Ectodermal cell (in vitro differentiated cells): Measurements from ENCODE around the gene MED9.

ENCODE experiments used
- H3K27ac ChIP-seq: 2 replicates; pipeline ENCODE4 v1.7.0; 2013; ENCODE audit warnings: mild to moderate bottlenecking, low read depth, low read length; ENCODE audit not compliant: insufficient read depth, poor library complexity, severe bottlenecking
- H3K27me3 ChIP-seq: 2 replicates; pipeline ENCODE4 v1.7.0; 2013; ENCODE audit warnings: mild to moderate bottlenecking, low read length; ENCODE audit not compliant: insufficient read depth, control insufficient read depth, poor library complexity, severe bottlenecking
- H3K36me3 ChIP-seq: one replicate; pipeline ENCODE4 v1.7.0; 2013; ENCODE audit warnings: low read length; ENCODE audit not compliant: control insufficient read depth, insufficient read depth
- H3K4me1 ChIP-seq: one replicate; pipeline ENCODE4 v1.7.0; 2013; ENCODE audit warnings: low read length; ENCODE audit not compliant: control insufficient read depth, insufficient read depth
- H3K4me3 ChIP-seq: 2 replicates; pipeline ENCODE4 v1.7.0; 2013; ENCODE audit warnings: low read depth, low read length, control low read depth; ENCODE audit not compliant: insufficient read depth
- H3K9me3 ChIP-seq: 2 replicates; pipeline ENCODE4 v1.7.0; 2013; ENCODE audit warnings: mild to moderate bottlenecking, low read length, moderate library complexity; ENCODE audit not compliant: control insufficient read depth
- whole genome bisulfite sequencing, 2 experiments: methylation state at CpG; one replicate each; pipeline ENCODE4 v1.1.7; 2013; ENCODE audit warnings: missing lambda C conversion rate in 2 of 2; 5-methylcytosine and 5-hydroxymethylcytosine counted together

Gene MED9

GRCh38 chr17:17440938-17441675 lies 35.7 kb upstream of the MED9 start:
- WGBS, 2 experiments = 94 to 96% methylated on average over 11 of the region's 11 CpGs
- no peak overlapping the region for H3K27ac ChIP-seq
- no peak overlapping the region for H3K4me3 ChIP-seq
- H3K9me3 ChIP-seq = no peaks in the 10 kb centered on the region
- no peaks in the 10 kb centered on the region for H3K36me3 ChIP-seq
- peaks cover 8% of the 10 kb centered on the region for H3K4me1 ChIP-seq
- no peaks in the 10 kb centered on the region for H3K27me3 ChIP-seq

GRCh38 chr17:17443173-17443572 lies 33.6 kb upstream of the MED9 start:
- Histone ChIP-seq H3K9me3 (no peaks in the 10 kb centered on the region), H3K27ac (no peak overlapping the region), H3K27me3 (no peaks in the 10 kb centered on the region), H3K36me3 (no peaks in the 10 kb centered on the region), H3K4me1 (peaks cover 8% of the 10 kb centered on the region), H3K4me3 (no peak overlapping the region)
- 95 to 97% methylated on average over 14 of the region's 14 CpGs for WGBS, 2 experiments

- Histone ChIP-seq H3K9me3 (no peaks in the 10 kb centered on the region), H3K36me3 (no peaks in the 10 kb centered on the region), H3K27ac (no peak overlapping the region), H3K4me1 (peaks cover 8% of the 10 kb centered on the region), H3K27me3 (no peaks in the 10 kb centered on the region), H3K4me3 (no peak overlapping the region)
- WGBS, 2 experiments = 74 to 75% methylated on average over 8 of the region's 8 CpGs
Observed at GRCh38 chr17:17445296-17445924, 31.4 kb upstream of the MED9 start.

- Histone ChIP-seq H3K9me3 (no peaks in the 10 kb centered on the region), H3K4me3 (no peak overlapping the region), H3K36me3 (no peaks in the 10 kb centered on the region), H3K27me3 (no peaks in the 10 kb centered on the region), H3K27ac (no peak overlapping the region), H3K4me1 (peaks cover 7% of the 10 kb centered on the region)
- WGBS, 2 experiments = 87 to 89% methylated on average over 12 of the region's 12 CpGs
Observed at GRCh38 chr17:17445925-17446665, 30.7 kb upstream of the MED9 start.

GRCh38 chr17:17446666-17447155 lies 30.1 kb upstream of the MED9 start:
- Histone ChIP-seq H3K4me3 (no peak overlapping the region), H3K36me3 (no peaks in the 10 kb centered on the region), H3K27me3 (no peaks in the 10 kb centered on the region), H3K9me3 (no peaks in the 10 kb centered on the region), H3K27ac (no peak overlapping the region), H3K4me1 (peaks cover 6% of the 10 kb centered on the region)
- 87% methylated on average over 4 of the region's 4 CpGs for WGBS, 2 experiments

GRCh38 chr17:17447264-17447663 lies 29.5 kb upstream of the MED9 start:
- no peak overlapping the region for H3K27ac ChIP-seq
- peaks cover 6% of the 10 kb centered on the region for H3K4me1 ChIP-seq
- H3K4me3 ChIP-seq = no peak overlapping the region
- H3K9me3 ChIP-seq = no peaks in the 10 kb centered on the region
- no peaks in the 10 kb centered on the region for H3K27me3 ChIP-seq
- WGBS, 2 experiments = 90 to 93% methylated on average over 5 of the region's 5 CpGs
- H3K36me3 ChIP-seq = no peaks in the 10 kb centered on the region

- H3K27ac ChIP-seq = no peak overlapping the region
- peaks cover 6% of the 10 kb centered on the region for H3K4me1 ChIP-seq
- no peaks in the 10 kb centered on the region for H3K9me3 ChIP-seq
- H3K27me3 ChIP-seq = no peaks in the 10 kb centered on the region
- 75 to 76% methylated on average over 5 of the region's 5 CpGs for WGBS, 2 experiments
- no peak overlapping the region for H3K4me3 ChIP-seq
- H3K36me3 ChIP-seq = no peaks in the 10 kb centered on the region
Observed at GRCh38 chr17:17448076-17448475, 28.7 kb upstream of the MED9 start.

GRCh38 chr17:17448723-17449122 lies 28.1 kb upstream of the MED9 start:
- no peak overlapping the region for H3K4me3 ChIP-seq
- no peaks in the 10 kb centered on the region for H3K27me3 ChIP-seq
- no peak overlapping the region for H3K27ac ChIP-seq
- H3K36me3 ChIP-seq = no peaks in the 10 kb centered on the region
- H3K4me1 ChIP-seq = peaks cover 6% of the 10 kb centered on the region
- WGBS, 2 experiments = 93 to 96% methylated on average over 4 of the region's 4 CpGs
- no peaks in the 10 kb centered on the region for H3K9me3 ChIP-seq

GRCh38 chr17:17453088-17453487 lies 23.7 kb upstream of the MED9 start:
- Histone ChIP-seq H3K4me1 (no peaks in the 10 kb centered on the region), H3K27me3 (no peaks in the 10 kb centered on the region), H3K36me3 (no peaks in the 10 kb centered on the region), H3K9me3 (no peaks in the 10 kb centered on the region), H3K4me3 (no peak overlapping the region), H3K27ac (no peak overlapping the region)
- WGBS, 2 experiments = 82 to 85% methylated on average over 9 of the region's 9 CpGs

- Histone ChIP-seq H3K4me1 (no peaks in the 10 kb centered on the region), H3K27me3 (no peaks in the 10 kb centered on the region), H3K36me3 (no peaks in the 10 kb centered on the region), H3K27ac (no peak overlapping the region), H3K9me3 (no peaks in the 10 kb centered on the region), H3K4me3 (no peak overlapping the region)
- WGBS, 2 experiments = 88 to 94% methylated on average over 1 of the region's 1 CpG
Observed at GRCh38 chr17:17454276-17454675, 22.5 kb upstream of the MED9 start.
